Activated T-cell treated with anti-CD3 and anti-CD28 coated beads, Interleukin-2, amount 50 U/mL, for 48 hours (primary cell): Measurements from ENCODE around the gene KRT12.
"Not testable (repeated sequence)": the region's sequence is repeated elsewhere in the genome, so short reads cannot be mapped to it uniquely, and the experiment has no call there.

Experiments used
- DNase-seq, 2 experiments: peaks; one replicate each; pipeline ENCODE4 v3.0.0-alpha.2; 2020

Gene KRT12

GRCh38 chr17:40883626-40884334 is 16.8 kb upstream of the KRT12 start:
- DNase-seq = no peak

DNA sequence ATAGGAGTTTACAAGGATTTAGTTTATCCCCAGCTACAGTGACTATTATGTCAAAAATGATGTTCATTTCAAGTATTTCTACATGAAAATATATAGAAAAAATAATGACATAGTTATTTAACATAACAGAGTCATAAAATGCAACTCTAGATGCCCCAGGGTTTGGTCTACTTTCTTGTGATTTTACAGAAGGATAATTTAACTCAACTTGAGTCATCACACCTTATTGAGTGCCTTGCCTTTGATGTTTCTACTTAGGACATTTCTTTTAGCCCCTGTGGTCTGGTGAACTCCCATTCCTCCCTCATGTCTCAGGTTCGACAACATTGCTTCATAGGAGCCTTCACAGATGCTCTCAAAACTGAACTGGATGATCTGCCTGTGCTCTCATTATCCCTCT is 16.0 kb upstream of the KRT12 start:
- DNase-seq = no peak

DNA sequence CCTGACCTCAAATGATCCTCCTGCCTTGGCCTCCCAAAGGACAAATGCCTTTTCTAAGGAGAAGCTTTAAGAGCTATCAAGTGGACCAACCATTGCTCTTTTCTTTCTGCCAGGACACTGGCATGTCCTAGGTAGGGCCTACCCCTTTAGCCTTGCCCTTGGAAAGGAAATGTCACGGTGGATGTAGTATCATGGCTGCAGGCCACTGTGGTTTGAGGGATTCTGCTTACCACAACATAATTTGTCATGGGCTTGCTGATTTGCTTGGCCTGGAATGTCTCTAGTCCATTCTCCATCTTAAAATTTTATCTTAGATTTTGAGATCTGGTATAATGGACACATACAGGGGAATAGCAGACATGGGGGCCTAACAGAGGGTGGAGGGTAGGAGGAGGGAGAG is 12.0 kb upstream of the KRT12 start:
- no peak for DNase-seq

- DNase-seq = no peak
These were observed 11.0 kb upstream of the KRT12 start for GRCh38 chr17:40878044-40878443.

DNA sequence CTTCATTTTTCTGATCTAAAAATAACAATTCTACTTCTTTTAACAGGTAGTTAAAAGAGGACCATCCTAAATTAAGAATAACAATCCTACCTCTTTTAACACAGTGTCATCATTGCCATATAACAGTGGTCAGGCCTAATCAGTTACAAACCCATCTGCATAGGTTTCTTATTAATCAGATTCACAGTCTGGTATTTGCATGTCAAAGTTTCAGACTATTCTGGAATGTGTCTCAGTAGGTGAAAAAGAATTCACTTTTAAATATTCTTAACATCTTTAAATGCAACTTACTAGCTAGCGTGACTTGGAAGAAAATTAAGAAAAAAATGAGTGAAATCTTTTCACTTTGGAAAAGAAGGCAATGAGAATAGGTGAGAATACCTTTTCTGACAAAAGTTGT is 6.8 kb upstream of the KRT12 start:
- DNase-seq = no peak

DNA sequence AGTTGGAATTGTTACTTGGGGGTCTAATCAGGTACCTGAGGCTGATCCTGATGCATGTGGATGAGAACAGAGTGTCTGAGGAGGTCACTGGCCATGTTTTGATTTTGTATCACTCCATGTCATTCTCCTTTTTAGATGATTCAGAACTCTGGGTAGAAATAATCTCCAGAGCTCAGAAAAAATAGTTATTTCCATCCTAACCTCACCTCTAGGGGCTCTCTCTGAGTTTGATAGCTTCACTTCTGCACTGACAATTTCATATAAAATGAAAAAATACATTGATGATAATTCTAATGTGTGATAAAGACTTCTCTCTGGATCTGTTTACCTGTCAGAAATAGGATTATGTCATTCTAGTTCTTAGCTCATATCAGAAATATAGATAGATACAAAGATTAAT is 6.2 kb upstream of the KRT12 start:
- DNase-seq = no peak

DNA sequence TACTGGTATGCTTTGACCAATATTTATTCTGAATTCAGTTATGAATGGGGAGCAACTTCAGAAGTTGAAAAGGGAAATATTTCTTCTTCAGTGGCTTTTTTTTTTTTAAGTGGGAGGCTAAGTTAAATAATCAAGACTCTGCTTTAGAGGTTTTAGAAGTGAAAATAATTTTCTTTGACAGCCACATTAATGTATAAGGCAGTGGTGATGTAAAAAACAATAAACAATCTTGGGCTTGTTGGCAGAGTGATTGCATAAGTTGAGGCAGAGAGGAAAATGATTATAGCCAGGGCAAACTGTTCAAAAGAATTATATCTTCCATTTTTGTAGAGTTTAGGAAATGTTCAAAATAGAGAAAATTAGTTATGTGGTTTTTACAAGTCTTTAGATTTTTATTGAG is 5.4 kb upstream of the KRT12 start:
- no peak for DNase-seq

DNA sequence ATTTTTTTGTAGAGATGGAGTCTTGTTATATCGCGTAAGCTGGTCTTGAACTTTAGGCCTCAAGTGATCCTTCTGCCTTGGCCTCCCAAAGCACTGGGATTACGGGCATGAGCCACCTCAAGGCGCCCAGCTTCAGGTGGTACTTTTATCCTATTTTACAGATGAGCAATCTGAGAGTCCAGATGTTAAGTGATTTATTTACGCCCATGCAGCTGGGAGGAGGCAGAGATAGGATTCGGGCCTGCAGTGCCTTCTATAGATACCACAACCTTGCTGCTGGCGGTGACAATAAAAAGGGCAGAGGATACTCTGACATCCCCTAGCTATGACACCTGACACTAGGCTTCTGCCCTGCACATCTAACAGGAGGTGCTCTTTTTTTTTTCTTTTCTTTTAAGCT is 4.3 kb upstream of the KRT12 start:
- no peak for DNase-seq

GRCh38 chr17:40870136-40870535 is 3.1 kb upstream of the KRT12 start:
- no peak for DNase-seq

- DNase-seq = no peak
These were observed 2.2 kb downstream of the KRT12 start for GRCh38 chr17:40864661-40865390.

GRCh38 chr17:40862985-40863733 is 3.9 kb downstream of the KRT12 start:
- DNase-seq = peak in 1 of 2 experiments; percentile 38

DNA sequence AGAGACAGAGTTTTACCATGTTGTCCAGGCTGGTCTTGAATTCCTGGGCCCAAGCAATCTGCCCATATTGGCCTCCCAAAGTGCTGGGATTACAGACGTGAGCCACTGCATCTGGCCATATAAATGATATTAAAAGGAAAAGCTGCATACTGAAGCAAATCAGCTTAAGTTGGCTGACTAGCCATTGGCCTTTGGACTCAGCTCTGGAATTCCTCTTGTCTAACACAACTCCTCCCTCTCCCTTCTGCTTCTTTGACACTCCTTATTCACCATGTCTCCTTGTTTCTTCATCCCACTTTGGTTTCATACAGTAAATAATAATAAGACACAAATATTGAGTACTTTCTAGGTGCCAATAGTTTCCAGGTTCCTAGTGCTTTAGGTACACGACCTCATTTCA is 7.5 kb downstream of the KRT12 start:
- no peak for DNase-seq

DNA sequence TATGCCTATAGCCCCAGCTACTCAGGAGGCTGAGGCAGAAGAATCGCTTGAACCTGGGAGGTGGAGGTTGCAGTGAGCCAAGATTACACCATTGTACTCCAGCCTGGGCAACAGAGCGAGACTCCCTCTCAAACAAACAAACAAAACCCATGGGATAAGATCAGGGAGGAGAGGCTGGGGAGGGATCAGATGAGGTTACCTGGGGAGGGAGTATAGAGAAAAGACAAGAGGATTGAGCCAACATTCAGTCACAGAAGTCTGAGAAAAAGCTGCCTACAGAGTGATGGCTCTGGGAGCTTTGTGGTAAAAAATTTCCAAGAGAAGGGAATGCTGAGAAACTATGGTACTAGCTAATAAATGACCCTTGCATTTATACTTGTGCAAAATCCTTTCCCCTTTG is 8.4 kb downstream of the KRT12 start:
- not testable (repeated sequence) for DNase-seq

DNA sequence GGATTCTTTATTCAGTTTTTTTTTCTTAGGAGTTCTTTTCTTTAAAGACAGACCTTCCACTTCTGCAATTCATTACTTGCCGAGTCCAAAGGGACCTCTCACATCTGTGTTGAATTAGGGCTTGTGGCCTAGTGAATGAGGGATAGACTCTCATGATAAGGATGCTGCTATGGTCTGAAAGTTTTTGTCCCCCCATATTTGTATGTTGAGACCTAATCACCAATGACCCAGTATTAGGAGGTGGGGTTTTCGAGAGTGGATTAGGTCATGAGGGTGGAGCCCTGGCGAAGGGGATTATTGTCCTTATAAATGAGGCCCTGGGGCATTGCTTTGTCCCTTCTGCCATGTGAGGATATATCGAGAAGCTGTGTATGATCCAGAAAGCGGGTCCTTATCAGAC is 9.5 kb downstream of the KRT12 start:
- no peak for DNase-seq

- no peak for DNase-seq
These were observed 12.7 kb downstream of the KRT12 start for GRCh38 chr17:40854175-40854814.

GRCh38 chr17:40852364-40852763 is 14.7 kb downstream of the KRT12 start:
- DNase-seq = no peak

DNA sequence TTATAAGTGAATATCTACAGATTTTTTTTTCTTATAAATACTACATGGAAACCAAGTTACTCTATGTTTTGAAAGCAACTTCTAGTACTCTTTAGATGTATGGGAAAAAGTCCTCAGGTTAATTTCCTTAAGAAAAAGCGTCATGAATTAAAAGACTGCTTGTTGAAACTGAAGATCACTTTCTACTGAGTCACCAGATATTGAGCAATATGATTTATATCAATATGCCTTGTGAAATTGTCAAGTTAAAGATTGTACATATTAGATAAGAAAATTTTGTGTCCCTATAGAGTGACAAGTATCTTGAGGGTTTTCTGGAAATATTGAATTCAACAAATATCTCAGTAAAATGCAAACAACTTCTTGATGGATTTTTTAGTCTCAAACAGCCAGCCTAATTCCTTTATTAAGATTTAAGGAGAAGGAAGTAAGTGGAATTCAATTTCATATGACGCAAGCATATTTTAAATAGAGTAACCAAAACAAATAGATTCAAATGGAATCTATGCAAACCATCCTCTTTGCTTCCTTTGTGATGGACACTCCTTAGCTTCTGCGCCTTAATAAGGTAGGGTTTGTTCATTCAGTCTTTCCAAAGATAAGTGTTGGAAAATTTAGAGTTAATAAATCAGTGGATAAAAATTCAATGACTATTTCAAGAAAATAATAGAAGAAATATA is 16.6 kb downstream of the KRT12 start:
- DNase-seq = no peak

DNA sequence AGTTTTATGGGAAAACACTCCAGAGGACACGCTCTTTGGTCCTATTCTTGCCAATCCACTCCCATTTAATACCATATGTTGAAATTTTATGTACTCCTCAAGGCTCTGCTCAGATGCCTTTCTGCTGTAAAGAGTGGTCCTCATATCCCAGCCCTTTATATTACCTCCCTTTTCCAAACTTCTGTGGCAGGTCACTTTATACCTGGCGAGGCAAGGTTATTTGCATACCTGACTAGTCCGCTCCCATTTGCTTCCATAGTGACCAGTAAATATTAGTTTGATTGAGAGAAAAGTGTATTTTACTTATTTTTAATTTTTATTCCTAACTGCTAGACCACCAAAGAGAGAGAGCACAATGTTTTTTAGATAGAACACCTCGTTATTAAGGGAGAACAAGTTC is 17.3 kb downstream of the KRT12 start:
- DNase-seq = no peak

DNA sequence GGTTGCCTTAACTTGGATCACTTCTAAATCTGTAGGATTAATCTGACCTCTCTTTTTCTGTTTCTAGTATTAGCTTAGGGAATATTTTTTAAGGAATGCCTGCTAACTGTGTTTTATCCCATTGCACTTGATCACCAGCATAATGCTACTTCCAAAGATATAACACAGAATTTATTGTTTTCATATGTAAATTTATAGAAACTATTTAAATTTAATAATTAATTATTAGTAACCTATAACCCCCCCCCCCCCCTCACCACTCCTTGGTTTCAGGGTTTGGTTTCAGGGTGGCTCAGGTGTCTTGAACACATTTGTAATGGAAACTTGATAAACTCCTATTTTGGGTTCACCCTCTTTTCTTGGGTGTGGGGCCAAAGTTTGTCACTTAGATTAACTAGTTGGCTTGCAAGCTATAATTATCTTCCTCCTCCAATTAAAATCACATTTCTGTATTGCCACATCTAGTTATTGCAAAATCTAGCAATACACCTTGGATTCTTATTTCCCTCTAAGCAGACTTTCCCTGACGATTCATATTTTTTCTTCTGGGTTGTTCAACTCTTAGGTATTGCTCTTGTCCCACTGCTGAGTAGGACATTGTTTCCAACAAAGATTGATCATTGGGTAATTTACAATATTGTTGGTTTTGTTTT is 18.3 kb downstream of the KRT12 start:
- DNase-seq = no peak

GRCh38 chr17:40846515-40847144 is 20.4 kb downstream of the KRT12 start:
- no peak for DNase-seq

- no peak for DNase-seq
These were observed 22.3 kb downstream of the KRT12 start for GRCh38 chr17:40844671-40845107.

GRCh38 chr17:40843242-40843641 is 23.8 kb downstream of the KRT12 start:
- DNase-seq = no peak
